IPS-11a (cell line): ENCODE results near the gene UNC119B.

ENCODE experiments used
- H3K4me3 ChIP-seq: one replicate; pipeline ENCODE4 v1.5.1; 2013; ENCODE audit warnings: low read depth, low read length, control low read depth

Gene UNC119B

GRCh38 chr12:120761519-120761934 is 51.3 kb downstream of the UNC119B start:
- no peak overlapping the region for H3K4me3 ChIP-seq

GRCh38 chr12:120762086-120762485 is 51.8 kb downstream of the UNC119B start:
- no peak overlapping the region for H3K4me3 ChIP-seq

- H3K4me3 ChIP-seq, result no peak overlapping the region
Observed at GRCh38 chr12:120763250-120763649, 53.0 kb downstream of the UNC119B start.

- H3K4me3 ChIP-seq, result no peak overlapping the region
Observed at GRCh38 chr12:120764816-120765215, 54.6 kb downstream of the UNC119B start.

DNA sequence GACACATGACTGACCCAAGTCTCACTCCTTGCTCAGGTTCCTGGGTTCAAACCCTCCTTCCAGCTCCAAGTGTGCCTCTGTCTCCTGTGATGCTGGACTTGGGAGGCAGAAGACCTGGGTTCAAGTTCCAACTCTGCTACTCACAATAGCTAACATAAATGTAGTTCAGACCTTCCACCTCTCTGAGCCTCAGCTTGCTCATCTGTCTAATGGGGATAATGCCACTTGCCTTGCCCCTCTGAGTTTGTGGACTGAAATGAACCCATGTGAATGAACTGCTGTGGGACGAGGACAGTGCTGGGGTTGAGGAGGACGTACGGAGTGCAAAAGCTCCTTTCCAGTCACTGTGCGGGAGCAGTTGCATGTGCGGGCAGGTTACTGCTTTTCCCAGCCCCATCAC is 56.3 kb downstream of the UNC119B start:
- H3K4me3 ChIP-seq, result no peak overlapping the region

DNA sequence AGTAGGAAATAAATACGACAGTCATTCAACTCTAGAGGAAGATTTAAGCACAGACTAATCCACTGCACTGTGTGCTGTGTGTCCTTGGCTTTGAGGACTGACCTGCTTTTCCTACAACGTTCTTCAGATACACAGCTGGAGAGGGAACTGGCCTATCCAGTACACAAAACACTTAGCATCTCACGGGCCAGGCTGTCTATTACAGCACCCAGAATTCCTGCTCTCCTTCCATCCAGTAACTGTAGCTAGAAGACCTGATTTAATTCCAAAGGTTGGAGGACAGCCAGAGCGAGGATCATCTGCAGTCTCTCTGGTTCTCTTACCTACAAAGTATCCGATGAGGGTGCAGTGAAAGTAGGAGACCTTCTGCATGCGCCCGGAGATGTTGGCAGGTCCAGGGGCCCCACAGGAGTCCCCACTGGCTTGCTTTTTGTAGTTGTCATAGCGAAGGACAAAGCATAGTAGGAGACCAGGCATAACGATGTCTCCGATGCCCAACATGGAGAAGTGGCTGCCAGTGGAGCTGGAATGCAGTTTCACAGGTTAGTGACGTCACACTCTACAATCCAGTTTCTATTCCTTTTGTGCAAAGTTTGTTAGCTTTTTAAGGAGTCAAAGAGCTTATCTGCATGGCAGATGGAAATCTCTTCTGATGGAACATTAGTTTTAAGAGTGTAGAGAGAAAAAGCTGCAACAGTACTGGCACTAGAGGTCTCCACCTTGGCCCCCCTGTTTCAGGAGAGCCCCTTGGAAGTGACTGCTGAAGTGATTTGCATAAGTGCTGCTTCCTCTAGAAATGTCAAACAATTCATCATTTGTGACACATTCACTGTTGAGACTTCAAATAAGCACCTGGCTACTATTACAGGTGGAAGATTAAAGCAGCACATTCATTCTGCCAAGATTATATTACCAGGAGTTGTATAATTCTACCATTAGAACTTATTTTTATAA is 57.1 kb downstream of the UNC119B start:
- no peak overlapping the region for H3K4me3 ChIP-seq

- H3K4me3 ChIP-seq, result no peak overlapping the region
Observed at GRCh38 chr12:120771097-120771496, 60.8 kb downstream of the UNC119B start.
